DOHH2 (cell line): ENCODE data around the gene CDH26.

Experiments used
- EZH2phosphoT487 ChIP-seq: fragments of 200-600 bp; sonication (generic); IDR thresholded peaks from 2 replicates; pipeline ENCODE4 v1.6.1; 2017; ENCODE audit warnings: borderline replicate concordance, mild to moderate bottlenecking, antibody characterized with exemption, low read length, moderate library complexity, mixed read lengths
- TF ChIP-seq, protein P1 (sequence below): fragments of 200-600 bp; sonication (generic); IDR thresholded peaks from one replicate; pipeline ENCODE4 v1.5.1; 2014; ENCODE audit warnings: antibody characterized with exemption, mild to moderate bottlenecking, low read depth, low read length; ENCODE audit not compliant: poor library complexity, severe bottlenecking

DNA sequence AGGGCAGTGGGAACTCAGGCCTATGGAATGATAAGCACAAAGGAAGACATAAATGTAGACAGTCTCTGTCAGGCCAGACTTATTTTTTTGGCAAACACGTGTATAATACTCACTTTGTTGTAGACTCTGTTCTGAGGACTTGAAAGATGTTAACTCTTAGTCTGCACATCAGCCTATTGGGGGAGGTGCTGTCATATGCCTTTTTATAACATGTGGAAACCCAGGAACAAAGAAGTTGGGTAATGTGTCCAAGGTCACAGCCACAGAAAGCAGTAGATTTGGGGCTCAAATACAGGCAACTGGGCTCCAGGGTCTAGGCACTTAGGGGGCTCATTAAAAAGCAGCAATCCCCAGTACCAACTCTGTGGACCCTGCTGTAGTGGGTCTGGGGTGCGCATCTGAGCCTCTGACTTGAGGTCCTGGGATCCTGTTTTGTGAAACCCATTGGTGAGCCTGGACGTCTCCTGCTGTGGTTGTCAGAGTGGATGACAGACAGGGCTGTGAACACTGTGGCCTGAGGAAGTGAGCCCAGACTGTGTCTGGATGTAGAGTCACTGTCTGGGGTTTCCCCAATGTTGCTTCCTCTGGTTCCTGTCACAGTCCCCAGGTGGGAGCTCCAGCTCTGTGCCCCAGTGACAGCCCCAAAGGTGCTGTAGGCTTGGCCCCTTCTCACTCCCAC is 50.0 kb downstream of the CDH26 start:
- TF ChIP-seq, protein P1, sequence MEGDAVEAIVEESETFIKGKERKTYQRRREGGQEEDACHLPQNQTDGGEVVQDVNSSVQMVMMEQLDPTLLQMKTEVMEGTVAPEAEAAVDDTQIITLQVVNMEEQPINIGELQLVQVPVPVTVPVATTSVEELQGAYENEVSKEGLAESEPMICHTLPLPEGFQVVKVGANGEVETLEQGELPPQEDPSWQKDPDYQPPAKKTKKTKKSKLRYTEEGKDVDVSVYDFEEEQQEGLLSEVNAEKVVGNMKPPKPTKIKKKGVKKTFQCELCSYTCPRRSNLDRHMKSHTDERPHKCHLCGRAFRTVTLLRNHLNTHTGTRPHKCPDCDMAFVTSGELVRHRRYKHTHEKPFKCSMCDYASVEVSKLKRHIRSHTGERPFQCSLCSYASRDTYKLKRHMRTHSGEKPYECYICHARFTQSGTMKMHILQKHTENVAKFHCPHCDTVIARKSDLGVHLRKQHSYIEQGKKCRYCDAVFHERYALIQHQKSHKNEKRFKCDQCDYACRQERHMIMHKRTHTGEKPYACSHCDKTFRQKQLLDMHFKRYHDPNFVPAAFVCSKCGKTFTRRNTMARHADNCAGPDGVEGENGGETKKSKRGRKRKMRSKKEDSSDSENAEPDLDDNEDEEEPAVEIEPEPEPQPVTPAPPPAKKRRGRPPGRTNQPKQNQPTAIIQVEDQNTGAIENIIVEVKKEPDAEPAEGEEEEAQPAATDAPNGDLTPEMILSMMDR: no peak
- no peak for TF ChIP-seq EZH2phosphoT487
